MCF 10A (cell line): ENCODE results near the gene KMT2D. TPM values are rescaled to one million over a fixed set of nuclear protein-coding genes. Genes with fewer than 3 reads are reported as not detected.

Source experiments
- BruUV-seq: library from RNA; stranded (reverse); fragments of 400-500 nt; replicated peaks from 2 replicates; lab custom pipeline; 2021; lab: Mats Ljungman, UMichigan
- CTCF ChIA-PET: fragments of 300-600 bp; sonication (Branson Sonifier 250); formaldehyde crosslinking; extraction: SDS; loops from one replicate; lab custom pipeline; 2021; ENCODE audit warnings: antibody characterized with exemption, inconsistent platforms; lab: Yijun Ruan, JAX
- POLR2A ChIA-PET: fragments of 300-600, 350-650 bp; sonication (Branson Sonifier 250); formaldehyde crosslinking; extraction: SDS; loops from one replicate; lab custom pipeline; 2020; ENCODE audit warnings: antibody characterized with exemption, inconsistent platforms; lab: Yijun Ruan, JAX
- DNase-seq: peaks from one replicate; pipeline ENCODE4 v3.0.0-alpha.2; 2018; ENCODE audit not compliant: unreplicated experiment
- H3K27ac Mint-ChIP-seq: one replicate; pipeline ENCODE4 v1.8.0; 2022; ENCODE audit warnings: mild to moderate bottlenecking, low read depth, mixed read lengths; ENCODE audit not compliant: unreplicated experiment
- H3K27me3 Mint-ChIP-seq: one replicate; pipeline ENCODE4 v1.8.0; 2022; ENCODE audit warnings: mixed read lengths; ENCODE audit not compliant: insufficient read depth, unreplicated experiment
- H3K36me3 Mint-ChIP-seq: one replicate; pipeline ENCODE4 v1.8.0; 2022; ENCODE audit warnings: mild to moderate bottlenecking, moderate library complexity, mixed read lengths; ENCODE audit not compliant: insufficient read depth, unreplicated experiment
- H3K4me1 Mint-ChIP-seq: one replicate; pipeline ENCODE4 v1.8.0; 2022; ENCODE audit warnings: mixed read lengths; ENCODE audit not compliant: insufficient read depth, unreplicated experiment
- H3K4me3 Mint-ChIP-seq: one replicate; pipeline ENCODE4 v1.8.0; 2022; ENCODE audit warnings: mild to moderate bottlenecking, moderate library complexity, mixed read lengths; ENCODE audit not compliant: unreplicated experiment
- H3K9me3 Mint-ChIP-seq: one replicate; pipeline ENCODE4 v1.8.0; 2022; ENCODE audit warnings: mixed read lengths; ENCODE audit not compliant: unreplicated experiment
- intact Hi-C: fragments of 100-400 bp; cut with micrococcal nuclease; formaldehyde crosslinking; loops from 2 replicates; pipeline ENCODE4 v1.14.1; 2022
- total RNA-seq: library from RNA; stranded (reverse); gene quantifications from 2 replicates; pipeline ENCODE4 v1.2.3, GENCODE V29; 2022
- TF ChIP-seq, protein P1 (sequence below): fragments of 200-600 bp; IDR thresholded peaks from one replicate; pipeline ENCODE4 v1.8.0; 2022; ENCODE audit warnings: antibody characterized with exemption, mild to moderate bottlenecking; ENCODE audit not compliant: unreplicated experiment

The KMT2D gene
- total RNA-seq, 1 experiment from 2014 or later: 76.9 TPM

DNA sequence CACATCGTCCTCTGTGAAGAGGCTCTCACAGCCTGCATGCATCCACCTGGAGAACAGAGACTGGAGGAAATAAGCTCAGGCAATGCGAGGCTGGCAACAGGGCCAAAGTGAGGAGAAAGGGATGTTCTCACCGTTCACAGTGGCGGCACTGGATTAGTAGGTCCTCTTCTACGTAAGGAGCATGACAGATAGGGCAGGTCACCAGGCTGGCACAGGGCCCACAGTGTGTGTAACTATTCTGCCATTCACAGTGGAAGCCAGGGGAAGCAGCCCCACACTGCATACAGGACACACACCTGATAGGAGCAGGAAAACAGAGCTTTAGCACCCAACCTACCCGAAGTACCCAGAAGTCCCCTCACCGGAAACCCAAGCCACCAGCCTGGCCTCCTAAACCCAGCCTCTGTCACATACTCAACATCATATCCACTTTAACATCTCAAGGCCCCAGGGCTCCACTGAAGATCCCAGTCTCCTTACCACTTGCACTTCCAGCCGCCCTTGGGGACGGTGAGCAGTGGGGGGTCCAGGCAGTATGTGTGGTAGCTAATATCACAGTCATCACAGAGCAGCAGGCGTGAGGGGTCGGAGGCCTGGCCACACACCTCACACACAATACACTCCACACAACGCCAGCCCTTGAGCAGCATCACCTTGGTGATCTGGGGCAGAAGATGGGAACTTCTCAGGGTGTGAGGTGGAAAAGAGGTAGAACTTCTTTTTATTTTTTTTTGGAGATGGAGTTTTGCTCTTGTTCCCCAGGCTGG is 14.3 kb downstream of the KMT2D start:
- Mint-ChIP-seq H3K4me3 (no peak overlapping the region), H3K27ac (no peak overlapping the region), H3K36me3 (peaks cover 91% of the 10 kb centered on the region), H3K9me3 (no peaks in the 10 kb centered on the region), H3K4me1 (peaks cover 8% of the 10 kb centered on the region), H3K27me3 (no peaks in the 10 kb centered on the region)
- no TSS peak for BruUV-seq
- ChIA-PET POLR2A (interaction anchor here (0.6 to 1.2 kb wide), 4 partner anchors 9 to 28 kb away, joined by 3 to 6 read pairs (median 4); no protein-coding TSS in a partner anchor), CTCF (interaction anchor here (1.2 kb wide), 1 partner anchor 9 kb away, joined by 8 read pairs; no protein-coding TSS in a partner anchor)
- intact Hi-C loops: no loop called here
- DNase-seq: no peak
- TF ChIP-seq, protein P1, sequence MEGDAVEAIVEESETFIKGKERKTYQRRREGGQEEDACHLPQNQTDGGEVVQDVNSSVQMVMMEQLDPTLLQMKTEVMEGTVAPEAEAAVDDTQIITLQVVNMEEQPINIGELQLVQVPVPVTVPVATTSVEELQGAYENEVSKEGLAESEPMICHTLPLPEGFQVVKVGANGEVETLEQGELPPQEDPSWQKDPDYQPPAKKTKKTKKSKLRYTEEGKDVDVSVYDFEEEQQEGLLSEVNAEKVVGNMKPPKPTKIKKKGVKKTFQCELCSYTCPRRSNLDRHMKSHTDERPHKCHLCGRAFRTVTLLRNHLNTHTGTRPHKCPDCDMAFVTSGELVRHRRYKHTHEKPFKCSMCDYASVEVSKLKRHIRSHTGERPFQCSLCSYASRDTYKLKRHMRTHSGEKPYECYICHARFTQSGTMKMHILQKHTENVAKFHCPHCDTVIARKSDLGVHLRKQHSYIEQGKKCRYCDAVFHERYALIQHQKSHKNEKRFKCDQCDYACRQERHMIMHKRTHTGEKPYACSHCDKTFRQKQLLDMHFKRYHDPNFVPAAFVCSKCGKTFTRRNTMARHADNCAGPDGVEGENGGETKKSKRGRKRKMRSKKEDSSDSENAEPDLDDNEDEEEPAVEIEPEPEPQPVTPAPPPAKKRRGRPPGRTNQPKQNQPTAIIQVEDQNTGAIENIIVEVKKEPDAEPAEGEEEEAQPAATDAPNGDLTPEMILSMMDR: no peak

DNA sequence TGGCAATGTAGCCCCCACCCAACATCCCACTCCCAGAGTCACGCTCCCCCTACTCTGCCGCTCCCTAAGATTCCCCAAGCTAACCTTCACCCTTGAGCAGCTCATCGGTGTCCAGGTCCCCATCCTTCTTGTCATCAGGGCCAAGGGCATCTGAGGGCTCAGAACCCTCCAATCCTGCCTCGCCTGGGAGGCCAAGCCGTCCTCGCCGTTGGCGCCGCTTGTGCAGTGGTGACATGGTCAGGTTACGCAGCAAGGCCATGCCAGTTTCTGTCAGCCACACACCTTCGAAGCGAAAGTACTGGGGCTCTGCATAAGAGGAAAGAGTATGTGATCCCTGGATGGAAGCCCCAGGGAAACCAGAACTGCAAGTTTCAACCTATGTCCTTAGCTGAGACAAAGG is 15.9 kb downstream of the KMT2D start:
- no peak overlapping the region for H3K27ac Mint-ChIP-seq
- peaks cover 82% of the 10 kb centered on the region for H3K36me3 Mint-ChIP-seq
- ChIA-PET POLR2A (no interaction called here), CTCF (interaction anchor here (0.6 to 1.5 kb wide), 7 partner anchors 9 to 306 kb away, joined by 3 to 5 read pairs (median 4); no protein-coding TSS in a partner anchor)
- no peak overlapping the region for H3K4me3 Mint-ChIP-seq
- H3K9me3 Mint-ChIP-seq: no peaks in the 10 kb centered on the region
- BruUV-seq: no TSS peak
- intact Hi-C loops: no loop called here
- no peaks in the 10 kb centered on the region for H3K27me3 Mint-ChIP-seq
- TF ChIP-seq, protein P1: no peak
- DNase-seq: no peak
- H3K4me1 Mint-ChIP-seq: no peaks in the 10 kb centered on the region

DNA sequence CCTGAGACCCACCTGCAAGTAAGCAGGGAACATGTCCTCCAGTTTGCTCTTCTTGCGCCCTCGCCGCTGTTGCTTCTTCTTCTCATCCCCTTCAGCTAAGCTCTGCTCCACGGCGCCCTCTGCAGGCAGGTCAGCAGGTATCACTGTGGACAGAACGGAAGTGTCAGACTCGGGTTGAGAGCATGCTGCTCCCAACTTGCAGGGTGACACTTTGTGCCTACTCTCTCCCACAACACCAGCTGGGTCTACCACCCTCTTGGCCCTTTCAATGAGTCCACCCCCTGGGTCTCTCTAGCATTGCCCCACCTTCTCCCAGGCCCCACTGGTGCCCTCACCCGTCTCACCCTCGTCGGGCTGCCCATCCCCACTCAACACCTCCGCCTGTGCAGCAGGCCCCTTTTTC is 16.7 kb downstream of the KMT2D start:
- Mint-ChIP-seq H3K27me3 (no peaks in the 10 kb centered on the region), H3K4me3 (no peak overlapping the region), H3K4me1 (no peaks in the 10 kb centered on the region), H3K27ac (no peak overlapping the region), H3K9me3 (no peaks in the 10 kb centered on the region), H3K36me3 (peaks cover 81% of the 10 kb centered on the region)
- TF ChIP-seq, protein P1: peak; percentile 55
- CTCF ChIA-PET: interaction anchor here (0.5 to 1.5 kb wide), 8 partner anchors 8 to 74 kb away, joined by 3 to 6 read pairs (median 4); no protein-coding TSS in a partner anchor
- POLR2A ChIA-PET: no interaction called here
- intact Hi-C loops: no loop called here
- DNase-seq: peak; percentile 56
- no TSS peak for BruUV-seq

GRCh38 chr12:49043241-49043640 is 17.4 kb downstream of the KMT2D start:
- no peak overlapping the region for H3K27ac Mint-ChIP-seq
- DNase-seq: no peak
- H3K4me1 Mint-ChIP-seq: no peaks in the 10 kb centered on the region
- no TSS peak for BruUV-seq
- CTCF ChIA-PET: interaction anchor here (0.5 to 1.1 kb wide), 6 partner anchors 8 to 59 kb away, joined by 3 to 6 read pairs (median 4); no protein-coding TSS in a partner anchor
- intact Hi-C loops: no loop called here
- no peaks in the 10 kb centered on the region for H3K9me3 Mint-ChIP-seq
- no peaks in the 10 kb centered on the region for H3K27me3 Mint-ChIP-seq
- TF ChIP-seq, protein P1: no peak
- POLR2A ChIA-PET: no interaction called here
- no peak overlapping the region for H3K4me3 Mint-ChIP-seq
- H3K36me3 Mint-ChIP-seq: peaks cover 79% of the 10 kb centered on the region
